Measurements from ENCODE around the gene KRT10. TPM values are rescaled to one million over a fixed set of nuclear protein-coding genes. Genes with fewer than 3 reads are reported as not detected.

Gene KRT10
- 2.8 TPM for total RNA-seq

DNA sequence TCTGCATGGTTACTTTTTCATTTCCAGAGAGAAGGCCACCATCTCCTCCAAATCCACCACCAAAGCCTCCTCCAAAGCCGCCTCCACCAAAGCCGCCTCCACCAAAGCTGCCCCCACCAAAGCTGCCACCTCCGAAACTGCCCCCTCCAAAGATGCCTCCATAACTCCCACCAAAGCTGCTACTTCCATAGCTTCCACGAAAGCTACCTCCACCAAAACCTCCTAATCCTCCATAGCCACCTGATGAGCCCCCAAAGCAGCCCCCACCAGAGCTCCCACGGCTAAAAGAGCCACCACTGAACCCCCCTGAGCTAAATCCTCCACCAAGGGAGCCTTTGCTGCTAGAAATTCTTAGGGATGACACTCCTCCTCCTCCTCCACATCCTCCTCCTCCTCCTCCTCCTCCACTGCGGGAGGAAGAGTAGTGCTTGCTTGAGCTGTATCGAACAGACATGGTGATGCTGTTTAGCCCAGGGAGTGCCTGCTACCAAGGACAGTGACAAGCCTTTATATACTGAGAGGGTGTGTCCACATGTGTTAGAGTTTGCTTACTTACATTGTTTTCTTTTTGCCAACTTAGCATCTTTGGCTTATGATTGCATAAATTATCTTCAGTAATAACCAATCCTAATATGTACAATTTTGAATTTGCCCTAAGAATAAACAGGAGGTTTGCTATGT is at the start of gene KRT10:
KRT10 (minus strand) TSS at position 483 of the 681 bp plus-strand sequence; CDS start at position 454, 29 bp downstream.

GRCh38 chr17:40866838-40867237 is 44.4 kb upstream of the KRT10 start, which contains the start of gene KRT12:
KRT12 (minus strand) TSS chr17:40867223; CDS start chr17:40867186, 37 bp downstream.

GRCh38 chr17:40799859-40800258 is 22.6 kb downstream of the KRT10 start, which contains the start of gene KRT28:
KRT28 (minus strand) TSS chr17:40799959; CDS start chr17:40799893, 66 bp downstream.

GRCh38 chr17:40782450-40782849 is 40.0 kb downstream of the KRT10 start, which contains the start of gene KRT27:
KRT27 (minus strand) TSS chr17:40782550; CDS start chr17:40782493, 57 bp downstream.

DNA sequence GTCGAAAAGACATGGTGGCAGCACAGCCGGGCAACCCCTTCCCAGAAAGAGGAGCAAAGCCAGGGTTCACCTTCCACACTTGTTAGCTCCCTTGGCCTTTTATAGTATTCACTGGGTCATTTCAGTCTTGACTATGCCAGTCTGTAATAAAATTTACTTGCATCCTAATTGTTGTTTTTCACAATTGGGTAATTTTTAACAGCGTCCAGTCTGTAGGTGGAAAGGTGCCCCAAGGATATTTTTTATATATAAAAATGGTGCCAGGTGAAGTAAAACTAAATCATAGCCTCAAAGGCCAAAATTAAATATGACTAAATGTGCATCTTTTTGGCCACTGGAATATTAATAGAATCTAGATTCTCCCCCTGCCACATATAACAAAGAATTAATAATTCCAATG is 50.3 kb downstream of the KRT10 start, which contains the start of gene KRT26:
KRT26 (minus strand) TSS at position 101 of the 400 bp plus-strand sequence; CDS start at position 13, 88 bp downstream.

Other genes with a start within 250 kb of the KRT10 start
- 95.5 TPM for gene SMARCE1, start 174.8 kb downstream of the KRT10 start, total RNA-seq
- gene KRT222, start 157.4 kb downstream of the KRT10 start, total RNA-seq = 18.7 TPM
- gene KRT24, start 118.9 kb downstream of the KRT10 start, total RNA-seq = not detected
- gene KRT25, start 67.3 kb downstream of the KRT10 start, total RNA-seq = not detected
- gene KRT26, start 50.4 kb downstream of the KRT10 start, total RNA-seq = not detected
- gene KRT27, start 40.1 kb downstream of the KRT10 start, total RNA-seq = not detected
- not detected for gene KRT28, start 22.7 kb downstream of the KRT10 start, total RNA-seq
- gene KRT12, start 44.6 kb upstream of the KRT10 start, total RNA-seq = not detected
- not detected for gene KRT20, start 62.6 kb upstream of the KRT10 start, total RNA-seq
- 0.46 TPM for gene KRT23, start 115.0 kb upstream of the KRT10 start, total RNA-seq
- not detected for gene KRT39, start 144.3 kb upstream of the KRT10 start, total RNA-seq
- not detected for gene KRT40, start 161.7 kb upstream of the KRT10 start, total RNA-seq
- not detected for gene KRTAP3-3, start 171.6 kb upstream of the KRT10 start, total RNA-seq
- not detected for gene KRTAP3-2, start 177.3 kb upstream of the KRT10 start, total RNA-seq
- not detected for gene KRTAP3-1, start 186.5 kb upstream of the KRT10 start, total RNA-seq
- not detected for gene KRTAP1-5, start 204.6 kb upstream of the KRT10 start, total RNA-seq
- not detected for gene KRTAP1-4, start 207.6 kb upstream of the KRT10 start, total RNA-seq
- not detected for gene KRTAP1-3, start 212.3 kb upstream of the KRT10 start, total RNA-seq
- gene KRTAP1-1, start 218.8 kb upstream of the KRT10 start, total RNA-seq = not detected
- not detected for gene KRTAP2-1, start 224.7 kb upstream of the KRT10 start, total RNA-seq
- gene KRTAP2-2, start 232.6 kb upstream of the KRT10 start, total RNA-seq = not detected
- gene KRTAP2-3, start 237.5 kb upstream of the KRT10 start, total RNA-seq = not detected
- not detected for gene KRTAP2-4, start 243.3 kb upstream of the KRT10 start, total RNA-seq

Data from diencephalon (tissue), 1 donor.